Fibroblast of lung (primary cell): Measurements from ENCODE around the gene ARID2.

Experiments
- CTCF ChIP-seq, 2 donors: IDR thresholded peaks in 1 of 2; conservative IDR thresholded peaks in 1 of 2; 1 replicate in 1 of 2; 2 replicates in 1 of 2; pipeline ENCODE4 v1.5.1; 2011 to 2012; ENCODE audit warnings: low read length in 2 of 2, control low read depth in 1 of 2, inconsistent platforms in 1 of 2, low read depth in 1 of 2, mild to moderate bottlenecking in 1 of 2
- EZH2 ChIP-seq: IDR thresholded peaks from 2 replicates; pipeline ENCODE4 v1.5.1; 2012; ENCODE audit warnings: low read length, control low read depth, mild to moderate bottlenecking; ENCODE audit errors: missing control alignments

DNA sequence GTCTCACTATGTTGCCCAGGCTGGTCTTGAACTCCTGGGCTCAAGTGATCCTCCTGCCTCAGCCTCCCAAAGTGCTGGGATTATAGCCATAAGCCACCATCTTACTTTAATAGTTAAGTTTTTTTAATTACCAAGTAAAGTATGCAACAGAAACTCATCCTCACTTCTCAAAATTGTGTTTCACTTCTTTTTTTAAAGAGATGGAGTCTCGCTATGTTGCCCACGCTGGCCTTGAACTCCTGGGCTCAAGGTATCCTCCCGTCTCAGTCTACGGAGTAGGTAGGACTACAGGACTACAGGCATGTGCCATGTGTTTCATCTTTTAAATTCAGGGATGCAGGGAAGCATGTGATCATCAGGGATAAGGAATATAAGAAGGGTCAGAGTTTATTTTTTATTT is 17.2 kb upstream of the ARID2 start:
- TF ChIP-seq CTCF (conservative IDR thresholded peaks at IDR 0.05 in 1 of 2, IDR thresholded peaks at IDR 0.05 in 1 of 2; ENCODE audit: low read depth in 1 of 2, low read length in 2 of 2) = no peak
- TF ChIP-seq EZH2 = no peak
